GM23248 (cell line): ENCODE data around the gene KLB. TPM values are rescaled to one million over a fixed set of nuclear protein-coding genes. Genes with fewer than 3 reads are reported as not detected.
A peak's percentile ranks its signal among the peaks of the same experiment; 100 is the strongest.

Experiments used
- DNase-seq: peaks from one replicate; pipeline ENCODE4 v3.0.0-alpha.2; 2015
- H2AFZ ChIP-seq: fragments of 200-600 bp; sonication (generic); 2 replicates; pipeline ENCODE4 v1.6.1; 2016; ENCODE audit warnings: antibody characterized with exemption
- H3F3A ChIP-seq: fragments of 200-600 bp; sonication (generic); 2 replicates; pipeline ENCODE4 v1.6.1; 2016; ENCODE audit warnings: mild to moderate bottlenecking, antibody characterized with exemption, mixed run types; ENCODE audit not compliant: insufficient read depth
- H3K27ac ChIP-seq: fragments of 200-600 bp; sonication (generic); 2 replicates; pipeline ENCODE4 v1.5.1; 2016; ENCODE audit warnings: mild to moderate bottlenecking
- H3K27me3 ChIP-seq: fragments of 200-600 bp; sonication (generic); replicated peaks from 2 replicates; pipeline ENCODE4 v1.6.1; 2016; ENCODE audit warnings: mild to moderate bottlenecking; ENCODE audit not compliant: insufficient read depth
- H3K36me3 ChIP-seq: fragments of 200-600 bp; sonication (generic); 2 replicates; pipeline ENCODE4 v1.6.1; 2016; ENCODE audit warnings: low read depth, mild to moderate bottlenecking
- H3K4me1 ChIP-seq: fragments of 200-600 bp; sonication (generic); 2 replicates; pipeline ENCODE4 v1.6.1; 2016; ENCODE audit warnings: mild to moderate bottlenecking; ENCODE audit not compliant: insufficient read depth
- H3K4me2 ChIP-seq: fragments of 200-600 bp; sonication (generic); one replicate; pipeline ENCODE4 v1.6.1; 2016; ENCODE audit warnings: mild to moderate bottlenecking; ENCODE audit not compliant: unreplicated experiment
- H3K4me3 ChIP-seq: fragments of 200-600 bp; sonication (generic); 2 replicates; pipeline ENCODE4 v1.5.1; 2016; ENCODE audit warnings: mild to moderate bottlenecking
- H3K79me2 ChIP-seq: fragments of 200-600 bp; sonication (generic); 2 replicates; pipeline ENCODE4 v1.6.1; 2016; ENCODE audit warnings: mild to moderate bottlenecking; ENCODE audit not compliant: insufficient read depth
- H3K9ac ChIP-seq: fragments of 200-600 bp; sonication (generic); 2 replicates; pipeline ENCODE4 v1.6.1; 2016; ENCODE audit warnings: mild to moderate bottlenecking
- H3K9me2 ChIP-seq: fragments of 200-600 bp; sonication (generic); 2 replicates; pipeline ENCODE4 v1.6.1; 2016; ENCODE audit warnings: mixed run types, mild to moderate bottlenecking, moderate library complexity; ENCODE audit not compliant: insufficient read depth
- H3K9me3 ChIP-seq: fragments of 200-600 bp; sonication (generic); one replicate; pipeline ENCODE4 v1.6.1; 2017; ENCODE audit warnings: low read depth
- H4K20me1 ChIP-seq: fragments of 200-600 bp; sonication (generic); 2 replicates; pipeline ENCODE4 v1.6.0; 2016; ENCODE audit not compliant: insufficient read depth
- EZH2 ChIP-seq: fragments of 200-600 bp; sonication (generic); IDR thresholded peaks from 2 replicates; pipeline ENCODE4 v1.6.1; 2018; ENCODE audit warnings: antibody characterized with exemption, mild to moderate bottlenecking; ENCODE audit not compliant: insufficient read depth, poor library complexity, severe bottlenecking
- EZH2phosphoT487 ChIP-seq: fragments of 200-600 bp; sonication (generic); IDR thresholded peaks from 2 replicates; pipeline ENCODE4 v1.6.1; 2018; ENCODE audit warnings: antibody characterized with exemption, moderate library complexity, mild to moderate bottlenecking, low read depth; ENCODE audit not compliant: insufficient read depth
- WGBS, 2 experiments: methylation state at CpG; one replicate each; pipeline ENCODE4 v1.1.6; 2015 to 2017; ENCODE audit warnings: low lambda C conversion rate in 2 of 2, low coverage in 1 of 2; ENCODE audit errors: missing lambda C conversion rate in 2 of 2; 5-methylcytosine and 5-hydroxymethylcytosine counted together
- in situ Hi-C: fragments of 300-500 bp; cut with MboI; formaldehyde crosslinking; loops from 2 replicates; pipeline ENCODE4 v1.15.0; 2020
- polyA plus RNA-seq: library from polyadenylated mRNA; unstranded; fragments of >200 nt; fragmentation: Nextera tagmentation; extraction: Ambion mirVana; gene quantifications from 2 replicates; pipeline ENCODE4 v1.2.1, GENCODE V29; 2016
- total RNA-seq: library from RNA; depleted of rRNA; stranded (reverse); fragments of >200 nt; shearing (Covaris generic); gene quantifications from 2 replicates; pipeline ENCODE4 v1.2.3, GENCODE V29; 2014

The KLB gene
- total and polyA plus RNA-seq, 2 experiments from 2014 or later: not detected

- Histone ChIP-seq H3F3A (no peaks in the 10 kb centered on the region), H3K27me3 (no peaks in the 10 kb centered on the region), H3K36me3 (no peaks in the 10 kb centered on the region), H3K4me1 (peaks cover 13% of the 10 kb centered on the region; the same call in 1 of the 2 replicates), H3K9me2 (no peaks in the 10 kb centered on the region), H3K9me3 (no peaks in the 10 kb centered on the region), H2AFZ (no peak overlapping the region), H3K27ac (no peak overlapping the region), H3K4me3 (peak overlapping the region; percentile 98; the same call in 1 of the 2 replicates), H3K9ac (no peak overlapping the region), H4K20me1 (no peaks in the 10 kb centered on the region), H3K79me2 (peaks cover 73% of the 10 kb centered on the region), H3K4me2 (peak overlapping the region; percentile 95)
- 84 to 86% methylated on average over 4 of the region's 4 CpGs for WGBS, 2 experiments
- DNase-seq: no peak
- in situ Hi-C loops: no loop called here
- TF ChIP-seq EZH2phosphoT487: no peak
- no peak for TF ChIP-seq EZH2
Observed at GRCh38 chr4:39363773-39364393, 42.8 kb upstream of the KLB start.

DNA sequence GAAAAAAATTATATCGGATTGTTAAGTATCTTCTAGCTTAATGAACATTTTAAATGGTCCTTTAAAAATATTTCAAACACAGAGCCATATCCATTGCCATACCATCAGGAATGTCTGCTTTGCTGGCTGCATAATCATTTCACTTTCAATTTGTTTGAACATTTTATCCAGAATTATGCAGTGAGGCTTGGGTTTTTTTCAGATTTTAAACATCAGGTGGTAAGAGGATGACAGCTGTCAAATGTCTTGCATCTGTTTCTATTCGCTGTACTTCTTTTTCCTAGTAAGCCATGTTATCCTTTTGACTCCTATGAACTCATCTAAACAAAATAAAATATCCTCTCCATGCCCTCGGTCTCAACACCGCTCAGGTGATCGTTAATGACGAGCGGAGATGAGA, 41.4 kb upstream of the KLB start:
- Histone ChIP-seq H3K4me1 (peaks cover 13% of the 10 kb centered on the region; the same call in 1 of the 2 replicates), H3K27me3 (no peaks in the 10 kb centered on the region), H3K79me2 (peaks cover 58% of the 10 kb centered on the region), H2AFZ (peak overlapping the region; percentile 99), H3K4me3 (peak overlapping the region; percentile 98), H3K27ac (peak overlapping the region; percentile 68), H3K36me3 (no peaks in the 10 kb centered on the region), H3F3A (no peaks in the 10 kb centered on the region), H4K20me1 (no peaks in the 10 kb centered on the region), H3K9me3 (no peaks in the 10 kb centered on the region), H3K9ac (peak overlapping the region; percentile 95), H3K9me2 (no peaks in the 10 kb centered on the region), H3K4me2 (peak overlapping the region; percentile 95)
- 7 to 10% methylated on average over 7 of the region's 7 CpGs for WGBS, 2 experiments
- in situ Hi-C loops: no loop called here
- DNase-seq: no peak
- no peak for TF ChIP-seq EZH2
- no peak for TF ChIP-seq EZH2phosphoT487

DNA sequence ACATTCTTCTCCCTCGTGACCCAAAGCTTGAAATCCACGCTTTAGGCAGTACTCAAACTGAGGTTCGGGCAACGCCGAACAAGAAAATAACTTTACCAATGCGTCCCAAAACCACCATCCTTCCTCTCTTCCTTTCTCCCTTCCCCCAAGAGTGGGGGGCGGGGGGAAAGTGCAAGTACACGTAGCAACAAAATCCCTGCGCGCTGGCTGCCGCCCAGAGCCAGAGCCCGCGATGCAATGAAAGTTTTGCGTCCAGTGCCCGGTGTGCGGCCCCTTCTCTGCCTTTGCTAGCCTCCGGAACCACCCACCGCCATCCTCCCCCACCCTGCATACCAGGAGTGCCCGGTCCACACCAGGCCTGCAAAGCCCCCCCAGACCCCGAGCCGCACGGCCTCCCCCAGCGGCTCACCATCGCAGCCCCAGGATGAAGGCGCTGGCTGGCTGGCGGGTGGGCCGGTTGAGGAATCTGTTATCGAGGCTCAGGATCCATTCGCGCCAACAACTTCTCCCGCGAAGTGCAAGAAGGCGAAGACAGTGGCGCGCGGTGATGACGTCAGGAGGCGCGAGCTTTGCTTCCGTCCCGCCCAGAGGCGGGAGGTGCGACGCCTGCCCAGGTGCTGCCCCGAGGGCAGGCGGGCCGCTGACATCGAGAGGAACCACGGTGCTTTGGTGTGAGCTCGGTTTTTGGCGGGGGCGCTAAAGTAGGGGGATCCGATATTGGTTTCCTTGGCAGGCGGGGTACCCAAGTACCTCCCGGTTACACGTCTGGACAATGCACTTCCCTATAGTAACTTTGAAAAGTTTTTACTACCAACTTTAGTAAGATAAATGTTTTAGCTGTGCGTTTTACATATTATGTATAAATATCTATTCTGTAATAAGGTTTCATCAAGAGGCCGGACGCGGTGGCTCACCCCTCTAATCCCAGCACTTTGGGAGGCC, 40.6 kb upstream of the KLB start, which contains the start of gene RFC1:
RFC1 (minus strand) TSS at position 533 of the 942 bp plus-strand sequence; CDS start at position 412, 121 bp downstream.
- Histone ChIP-seq H3K4me3 (peak within 1 kb of the TSS; percentile 98), H3K79me2 (peaks cover 51% of the 10 kb centered on the region)

GRCh38 chr4:39367166-39367565, 39.6 kb upstream of the KLB start:
- H3K79me2 ChIP-seq: peaks cover 40% of the 10 kb centered on the region
- H3K4me1 ChIP-seq: peaks cover 13% of the 10 kb centered on the region; the same call in 1 of the 2 replicates
- in situ Hi-C loops: no loop called here
- H3K9me3 ChIP-seq: no peaks in the 10 kb centered on the region
- WGBS, 2 experiments: 71 to 74% methylated on average over 6 of the region's 6 CpGs
- no peak for DNase-seq
- no peaks in the 10 kb centered on the region for H4K20me1 ChIP-seq
- H3K27me3 ChIP-seq: no peaks in the 10 kb centered on the region
- no peak overlapping the region for H3K27ac ChIP-seq
- TF ChIP-seq EZH2 (no peak), EZH2phosphoT487 (no peak)
- no peaks in the 10 kb centered on the region for H3F3A ChIP-seq
- no peak overlapping the region for H3K4me3 ChIP-seq
- no peak overlapping the region for H3K4me2 ChIP-seq
- peak overlapping the region; percentile 99 for H2AFZ ChIP-seq
- no peak overlapping the region for H3K9ac ChIP-seq
- no peaks in the 10 kb centered on the region for H3K9me2 ChIP-seq
- no peaks in the 10 kb centered on the region for H3K36me3 ChIP-seq

More for the DNA sequence above, 40.6 kb upstream of the KLB start, which contains the start of gene RFC1:
- Histone ChIP-seq H3K9ac (peak within 1 kb of the TSS; percentile 95), H3F3A (no peaks in the 10 kb centered on the region), H3K9me3 (no peaks in the 10 kb centered on the region), H2AFZ (peak within 1 kb of the TSS; percentile 99), H3K4me2 (peak within 1 kb of the TSS; percentile 95), H4K20me1 (no peaks in the 10 kb centered on the region), H3K36me3 (no peaks in the 10 kb centered on the region), H3K9me2 (no peaks in the 10 kb centered on the region), H3K27ac (peak within 1 kb of the TSS; percentile 68), H3K27me3 (no peaks in the 10 kb centered on the region), H3K4me1 (peaks cover 13% of the 10 kb centered on the region; the same call in 1 of the 2 replicates)
- in situ Hi-C loops: no loop called here
- 3 to 4% methylated on average over 52 to 60 of the region's 60 CpGs for WGBS, 2 experiments
- TF ChIP-seq EZH2 (no peak), EZH2phosphoT487 (no peak)
- peak; percentile 94 for DNase-seq
